ENCODE measurements around the gene PLCB4.

GRCh38 chr20:9210356-9210755 is 141.5 kb downstream of the PLCB4 start:
- TF ChIP-seq CTCF (IDR thresholded peaks at IDR 0.05) (no peak), FOSL2 (IDR thresholded peaks at IDR 0.05; ENCODE audit: borderline replicate concordance, low read depth) (no peak), REST (IDR thresholded peaks at IDR 0.05; ENCODE audit: low read depth, low read length) (no peak), GATA2 (CRISPR knock-in tag; IDR thresholded peaks at IDR 0.05) (no peak)

Data from SK-N-SH (cell line).